IgD-negative memory B cell (primary cell): ENCODE measurements around the gene ROBO1. TPM values are rescaled to one million over a fixed set of nuclear protein-coding genes. Genes with fewer than 3 reads are reported as not detected.

Source experiments
- H3K27ac Mint-ChIP-seq, 3 donors: one replicate each; pipeline ENCODE4 v1.8.0; 2020 to 2022; ENCODE audit warnings: mild to moderate bottlenecking in 3 of 3, mixed read lengths in 3 of 3, moderate library complexity in 1 of 3
- H3K27me3 Mint-ChIP-seq: one replicate; pipeline ENCODE4 v1.8.0; 2021; ENCODE audit warnings: mixed read lengths
- H3K36me3 Mint-ChIP-seq: one replicate; pipeline ENCODE4 v1.8.0; 2020; ENCODE audit warnings: mild to moderate bottlenecking, mixed read lengths
- H3K4me1 Mint-ChIP-seq, 3 donors: one replicate each; pipeline ENCODE4 v1.8.0; 2020 to 2022; ENCODE audit warnings: mixed read lengths in 3 of 3, mild to moderate bottlenecking in 1 of 3
- H3K4me3 Mint-ChIP-seq, 4 donors: one replicate each; pipeline ENCODE4 v1.8.0; 2020 to 2022; ENCODE audit warnings: mild to moderate bottlenecking in 4 of 4, mixed read lengths in 4 of 4, moderate library complexity in 3 of 4
- H3K9me3 Mint-ChIP-seq, 3 donors: one replicate each; pipeline ENCODE4 v1.8.0; 2020 to 2021; ENCODE audit warnings: mixed read lengths in 3 of 3, mild to moderate bottlenecking in 1 of 3
- polyA plus RNA-seq: library from polyadenylated mRNA; unstranded; fragments of 300-500 nt; fragmentation: Illumina TruSeq; gene quantifications from one replicate; pipeline ENCODE4 v1.2.3, GENCODE V29; 2021

The ROBO1 gene
- polyA plus RNA-seq, 1 donor from 2014 or later: 2.3 TPM

DNA sequence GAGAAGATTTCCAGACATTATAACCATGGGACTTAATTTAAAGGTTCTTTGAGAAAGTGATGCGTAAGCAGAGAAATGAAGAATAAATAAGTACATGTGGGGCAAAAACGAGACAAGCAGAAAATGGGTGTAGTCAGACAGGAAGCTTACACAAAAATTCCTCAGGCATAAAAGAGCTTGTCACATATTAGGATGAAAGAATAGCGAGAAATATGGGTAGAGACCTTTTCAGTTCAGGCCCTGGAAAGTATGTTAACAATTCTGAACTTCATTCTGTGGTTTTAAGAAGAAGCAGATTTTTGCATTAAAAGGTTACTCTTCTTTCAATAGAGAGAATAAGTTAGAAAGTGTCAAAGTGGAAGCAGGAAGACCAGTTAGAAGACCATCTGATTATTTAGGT, 352.4 kb downstream of the ROBO1 start:
- no peaks in the 10 kb centered on the region for H3K27me3 Mint-ChIP-seq
- H3K9me3 Mint-ChIP-seq: peaks cover 4 to 8% (median 6%) of the 10 kb centered on the region in 3 donors
- H3K27ac Mint-ChIP-seq: no peak overlapping the region
- H3K4me3 Mint-ChIP-seq: no peak overlapping the region
- peaks cover 0 to 2% (median 0%) of the 10 kb centered on the region in 3 donors for H3K4me1 Mint-ChIP-seq
- H3K36me3 Mint-ChIP-seq: peaks cover 2% of the 10 kb centered on the region

DNA sequence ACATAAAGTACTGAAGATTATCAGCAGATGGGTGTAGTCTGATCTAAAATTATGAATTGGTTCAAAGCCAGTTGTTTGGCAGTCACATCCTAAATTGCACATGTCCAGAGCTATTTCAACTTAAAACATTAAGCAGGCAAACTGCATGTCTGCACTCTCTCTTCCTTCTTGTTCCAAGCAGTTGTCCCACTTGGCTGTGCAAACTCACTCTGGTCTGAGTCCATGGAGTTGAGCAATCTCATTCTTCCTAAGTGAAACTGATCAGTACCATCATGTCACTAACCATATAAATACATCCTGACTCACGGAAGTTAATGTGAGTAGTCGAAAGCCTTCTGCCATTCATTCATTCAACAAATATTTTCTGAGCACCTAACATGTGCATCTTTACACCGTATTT, 353.0 kb downstream of the ROBO1 start:
- peaks cover 0 to 2% (median 0%) of the 10 kb centered on the region in 3 donors for H3K4me1 Mint-ChIP-seq
- H3K9me3 Mint-ChIP-seq: peaks cover 4 to 6% (median 5%) of the 10 kb centered on the region in 3 donors
- no peaks in the 10 kb centered on the region for H3K27me3 Mint-ChIP-seq
- H3K27ac Mint-ChIP-seq: no peak overlapping the region
- H3K4me3 Mint-ChIP-seq: no peak overlapping the region
- H3K36me3 Mint-ChIP-seq: peaks cover 2% of the 10 kb centered on the region

DNA sequence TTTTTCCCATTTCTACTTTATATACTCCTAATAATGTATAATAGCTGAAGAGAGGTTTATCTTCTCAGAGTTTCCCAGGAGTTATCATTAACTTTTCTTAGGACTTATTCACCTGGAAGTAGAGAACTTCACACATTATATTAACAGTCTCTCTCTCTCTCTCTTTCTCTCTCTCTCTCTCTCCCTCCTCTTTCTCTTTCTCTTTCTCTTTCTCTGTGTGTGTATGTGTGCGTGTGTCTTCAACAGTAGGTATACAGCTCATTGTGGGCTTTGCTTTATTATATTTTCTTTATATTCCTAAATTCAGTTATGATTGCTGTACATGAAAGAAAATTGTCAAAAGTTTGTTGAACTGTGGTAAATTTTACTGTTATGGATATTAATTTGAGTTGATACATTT, 353.8 kb downstream of the ROBO1 start:
- Mint-ChIP-seq H3K36me3 (peaks cover 2% of the 10 kb centered on the region), H3K27ac (no peak overlapping the region), H3K4me1 (peaks cover 0 to 2% (median 0%) of the 10 kb centered on the region in 3 donors), H3K9me3 (peaks cover 2 to 6% (median 4%) of the 10 kb centered on the region in 3 donors), H3K4me3 (no peak overlapping the region), H3K27me3 (no peaks in the 10 kb centered on the region)

DNA sequence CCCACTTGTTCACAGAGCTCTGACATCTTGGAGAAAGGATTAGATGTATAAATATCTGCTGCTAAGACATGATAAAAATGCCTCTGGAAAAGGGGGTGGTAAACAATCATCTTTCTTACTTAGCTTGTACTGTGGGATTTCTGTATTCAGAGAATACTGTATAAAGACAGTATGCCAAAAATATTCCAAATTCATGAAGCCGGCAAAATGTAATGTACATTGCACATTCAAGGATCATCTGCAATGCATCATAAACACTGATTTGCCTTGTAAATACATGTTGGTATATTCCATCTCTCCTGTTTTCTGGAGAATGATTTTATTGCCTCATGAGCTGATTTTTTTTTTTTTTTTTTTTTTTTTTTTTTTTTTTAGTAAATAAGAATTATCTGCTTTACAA, 355.3 kb downstream of the ROBO1 start:
- peaks cover 2 to 4% (median 3%) of the 10 kb centered on the region in 3 donors for H3K9me3 Mint-ChIP-seq
- no peak overlapping the region for H3K4me3 Mint-ChIP-seq
- no peaks in the 10 kb centered on the region for H3K4me1 Mint-ChIP-seq
- no peak overlapping the region for H3K27ac Mint-ChIP-seq
- H3K27me3 Mint-ChIP-seq: no peaks in the 10 kb centered on the region
- no peaks in the 10 kb centered on the region for H3K36me3 Mint-ChIP-seq

DNA sequence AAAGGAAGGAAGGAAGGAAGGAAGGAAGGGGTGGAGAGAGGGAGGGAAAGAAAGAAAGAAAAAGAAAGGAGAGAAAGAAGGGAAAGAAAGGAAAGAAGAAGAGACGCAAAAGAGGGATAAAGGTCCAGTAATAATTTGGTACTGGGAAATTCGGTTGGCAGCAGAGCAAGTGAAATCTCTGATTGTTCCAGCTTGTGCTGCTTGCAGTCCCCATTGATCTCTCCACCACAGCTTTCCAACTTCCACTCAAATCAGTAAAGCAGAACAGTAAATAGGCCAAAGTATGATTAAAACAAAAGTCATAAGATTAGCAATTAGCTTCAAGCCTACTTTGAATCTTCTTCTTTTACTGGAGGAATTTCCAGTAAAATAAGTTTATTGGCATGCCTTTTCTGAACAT, 357.2 kb downstream of the ROBO1 start:
- peaks cover 2 to 4% (median 3%) of the 10 kb centered on the region in 3 donors for H3K9me3 Mint-ChIP-seq
- no peaks in the 10 kb centered on the region for H3K27me3 Mint-ChIP-seq
- no peaks in the 10 kb centered on the region for H3K36me3 Mint-ChIP-seq

DNA sequence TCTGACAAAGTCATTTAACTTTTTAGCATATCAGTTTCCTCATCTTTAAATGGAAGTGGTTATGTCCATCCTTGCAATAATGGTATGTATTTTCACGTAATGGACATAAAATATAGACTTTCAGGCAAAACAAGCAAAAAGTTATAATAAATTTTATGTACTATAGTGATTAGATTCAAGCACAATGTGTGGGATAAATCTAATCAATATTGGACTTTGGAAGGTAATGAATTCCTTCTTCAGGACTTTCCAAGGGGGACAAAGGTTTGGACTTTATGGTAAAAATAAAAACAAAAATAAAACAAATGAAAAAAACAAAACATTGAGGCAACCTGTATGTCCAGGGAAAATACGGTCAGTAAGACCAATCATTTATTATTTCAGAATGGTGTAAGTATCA, 357.7 kb downstream of the ROBO1 start:
- no peak overlapping the region for H3K27ac Mint-ChIP-seq
- no peak overlapping the region for H3K4me3 Mint-ChIP-seq
- H3K27me3 Mint-ChIP-seq: no peaks in the 10 kb centered on the region
- H3K36me3 Mint-ChIP-seq: no peaks in the 10 kb centered on the region
- H3K4me1 Mint-ChIP-seq: no peaks in the 10 kb centered on the region
- peaks cover 2 to 4% (median 3%) of the 10 kb centered on the region in 3 donors for H3K9me3 Mint-ChIP-seq

More for the DNA sequence above, 357.2 kb downstream of the ROBO1 start:
- no peak overlapping the region for H3K27ac Mint-ChIP-seq
- H3K4me1 Mint-ChIP-seq: no peaks in the 10 kb centered on the region
- H3K4me3 Mint-ChIP-seq: no peak overlapping the region

DNA sequence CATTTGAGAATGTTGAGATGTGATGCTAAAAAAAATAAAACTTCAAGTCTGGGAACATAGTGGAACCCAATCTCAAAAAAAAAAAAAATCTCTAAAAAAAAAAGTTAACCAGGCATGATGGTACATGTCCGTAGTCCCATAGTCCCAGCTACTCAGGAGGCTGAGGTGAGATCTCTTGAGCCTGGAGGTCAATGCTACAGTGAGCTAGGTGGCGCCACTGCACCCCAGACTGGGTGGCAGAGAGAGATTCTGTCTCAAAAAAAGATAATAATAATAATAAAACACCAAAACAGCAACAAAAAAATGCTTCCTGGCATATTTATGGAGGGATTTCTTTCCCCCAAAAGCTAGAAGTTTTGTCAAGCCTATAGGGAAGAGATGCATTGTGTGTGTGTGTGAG, 361.6 kb downstream of the ROBO1 start:
- no peak overlapping the region for H3K27ac Mint-ChIP-seq
- no peaks in the 10 kb centered on the region for H3K36me3 Mint-ChIP-seq
- peaks cover 2 to 4% (median 3%) of the 10 kb centered on the region in 3 donors for H3K9me3 Mint-ChIP-seq
- no peaks in the 10 kb centered on the region for H3K27me3 Mint-ChIP-seq
- H3K4me3 Mint-ChIP-seq: no peak overlapping the region
- H3K4me1 Mint-ChIP-seq: no peaks in the 10 kb centered on the region

DNA sequence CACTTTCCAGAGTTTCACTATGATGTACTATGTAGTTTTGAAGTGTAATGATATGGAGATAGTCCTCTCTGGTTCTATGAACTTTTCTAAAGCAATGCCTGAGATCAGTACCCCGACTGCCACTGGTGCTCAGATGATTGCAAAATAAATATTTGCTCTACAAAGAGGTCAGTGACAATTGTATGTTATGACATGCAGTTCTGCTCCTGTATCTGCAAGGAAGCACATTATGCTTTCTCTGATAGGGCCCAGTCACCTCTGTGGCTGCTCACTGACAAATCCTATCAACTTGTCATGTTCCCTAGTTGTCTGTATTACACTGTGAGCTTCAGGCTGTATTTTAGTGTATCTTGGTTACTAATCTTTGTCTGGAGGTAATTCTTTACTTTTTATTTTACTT, 362.6 kb downstream of the ROBO1 start:
- Mint-ChIP-seq H3K27me3 (no peaks in the 10 kb centered on the region), H3K36me3 (no peaks in the 10 kb centered on the region), H3K4me1 (no peaks in the 10 kb centered on the region), H3K27ac (no peak overlapping the region), H3K9me3 (peaks cover 0 to 2% (median 0%) of the 10 kb centered on the region in 3 donors), H3K4me3 (no peak overlapping the region)

DNA sequence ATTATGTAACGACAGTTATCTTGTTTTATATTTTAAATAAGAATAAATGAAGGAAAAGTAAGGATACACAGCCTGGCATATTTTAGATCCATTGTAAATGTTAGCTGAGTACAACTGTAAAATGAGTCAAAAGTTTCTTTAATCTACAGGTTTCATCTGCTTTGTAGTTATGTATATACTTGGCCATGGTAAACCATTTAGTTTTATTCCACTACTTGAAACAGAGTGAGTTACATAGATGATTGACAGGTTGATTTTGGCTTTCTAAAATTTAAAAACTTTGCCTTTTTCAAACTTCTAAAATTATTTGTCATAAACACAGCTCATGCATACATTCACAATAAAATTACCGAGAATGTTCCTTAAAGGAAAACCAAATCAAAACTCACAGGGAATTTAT, 371.2 kb downstream of the ROBO1 start:
- Mint-ChIP-seq H3K9me3 (peaks cover 2 to 14% (median 2%) of the 10 kb centered on the region in 3 donors), H3K27me3 (no peaks in the 10 kb centered on the region)

DNA sequence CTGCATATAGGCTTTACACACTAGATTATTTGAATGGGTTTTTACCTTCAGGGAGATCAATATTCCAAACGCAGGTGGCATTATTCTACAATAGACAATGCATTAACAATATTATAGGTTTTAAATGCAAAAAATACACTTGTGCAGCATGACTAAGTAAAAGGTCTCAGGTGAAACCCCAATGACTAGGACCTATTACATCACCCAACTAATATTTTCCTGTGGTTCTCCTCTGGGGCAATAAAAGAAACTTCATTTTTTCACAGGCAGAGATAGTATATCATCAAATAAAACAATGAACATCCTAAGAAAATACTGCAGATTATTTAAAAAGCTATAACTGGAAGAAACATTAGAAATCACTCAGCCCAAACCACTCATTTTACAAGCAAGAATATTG, 375.3 kb downstream of the ROBO1 start:
- Mint-ChIP-seq H3K4me1 (no peaks in the 10 kb centered on the region), H3K27ac (no peak overlapping the region), H3K4me3 (no peak overlapping the region)

More for the DNA sequence above, 371.2 kb downstream of the ROBO1 start:
- Mint-ChIP-seq H3K4me1 (no peaks in the 10 kb centered on the region), H3K4me3 (no peak overlapping the region), H3K36me3 (no peaks in the 10 kb centered on the region), H3K27ac (no peak overlapping the region)

DNA sequence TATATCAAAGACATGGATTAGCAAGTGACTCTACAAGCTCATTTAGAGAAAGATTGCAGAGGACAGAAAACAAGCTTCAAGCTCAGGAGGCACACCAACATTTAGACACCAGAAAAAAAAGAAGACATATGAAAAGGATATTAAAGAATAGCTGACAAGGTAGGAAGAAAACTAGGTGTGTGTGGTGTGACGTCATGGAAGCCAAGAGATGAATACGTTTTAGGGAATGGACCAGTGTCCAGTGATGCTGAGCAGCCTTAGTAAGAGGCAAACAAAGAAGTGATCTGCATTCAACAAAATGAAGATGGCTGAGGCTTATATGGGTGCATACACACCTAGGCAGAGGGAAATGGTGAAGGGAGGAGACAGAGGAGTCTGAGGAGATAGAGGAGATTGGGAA, 377.4 kb downstream of the ROBO1 start:
- Mint-ChIP-seq H3K27me3 (no peaks in the 10 kb centered on the region), H3K4me3 (no peak overlapping the region), H3K9me3 (peaks cover 1 to 24% (median 2%) of the 10 kb centered on the region in 3 donors), H3K36me3 (no peaks in the 10 kb centered on the region), H3K4me1 (no peaks in the 10 kb centered on the region), H3K27ac (no peak overlapping the region)

More for the DNA sequence above, 375.3 kb downstream of the ROBO1 start:
- Mint-ChIP-seq H3K27me3 (no peaks in the 10 kb centered on the region), H3K36me3 (no peaks in the 10 kb centered on the region), H3K9me3 (peaks cover 1 to 18% (median 2%) of the 10 kb centered on the region in 3 donors)

DNA sequence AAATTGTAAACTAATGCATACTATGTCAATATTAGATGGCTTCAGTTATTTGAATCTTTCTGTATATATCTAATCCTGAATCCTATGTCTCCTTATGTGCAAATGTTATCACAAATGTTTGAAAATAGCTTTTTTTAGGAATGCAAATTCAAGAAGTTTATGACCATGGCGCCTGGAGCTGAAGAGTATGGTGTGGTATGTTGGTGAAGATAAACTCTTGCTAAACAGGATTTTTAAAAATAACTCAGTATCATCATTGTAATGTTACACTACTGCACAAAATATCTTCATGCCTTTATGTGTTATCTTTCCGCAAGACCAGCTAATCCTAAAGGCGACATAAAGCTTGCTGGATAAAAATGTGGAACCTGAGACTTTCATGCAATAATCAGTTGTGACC, 382.6 kb downstream of the ROBO1 start:
- no peak overlapping the region for H3K4me3 Mint-ChIP-seq
- H3K4me1 Mint-ChIP-seq: no peaks in the 10 kb centered on the region
- no peaks in the 10 kb centered on the region for H3K36me3 Mint-ChIP-seq
- no peak overlapping the region for H3K27ac Mint-ChIP-seq
- no peaks in the 10 kb centered on the region for H3K27me3 Mint-ChIP-seq
- peaks cover 2 to 13% (median 8%) of the 10 kb centered on the region in 3 donors for H3K9me3 Mint-ChIP-seq

DNA sequence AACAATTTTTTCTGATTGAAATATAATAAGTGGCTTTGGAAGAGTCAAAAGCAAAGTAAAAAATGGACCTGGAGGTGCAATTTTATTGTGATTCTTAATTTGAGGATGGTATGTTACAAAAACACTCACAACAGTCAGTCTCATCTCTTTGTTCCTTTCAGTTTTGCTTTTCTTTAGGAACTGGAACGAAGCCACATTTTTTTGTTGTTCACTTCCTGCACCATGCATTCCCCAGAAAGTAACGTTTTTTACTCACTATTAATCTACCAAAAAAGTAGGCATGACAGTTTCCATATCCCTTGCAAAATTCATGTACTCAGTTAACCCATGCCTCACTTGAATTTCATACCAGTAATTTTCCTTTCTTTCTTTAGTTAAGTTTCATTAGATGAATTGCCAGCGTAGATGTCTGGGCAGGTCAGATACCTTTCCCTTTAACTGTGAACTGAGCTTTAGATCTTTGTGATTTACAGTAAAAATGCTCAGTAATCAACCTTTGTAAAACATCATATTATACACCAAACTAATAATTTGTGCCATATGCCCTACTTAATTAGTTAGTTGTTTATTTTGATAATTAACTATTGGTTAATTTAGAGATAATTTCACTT, 384.3 kb downstream of the ROBO1 start:
- Mint-ChIP-seq H3K36me3 (no peaks in the 10 kb centered on the region), H3K9me3 (peaks cover 4 to 10% (median 7%) of the 10 kb centered on the region in 3 donors), H3K4me1 (no peaks in the 10 kb centered on the region), H3K4me3 (no peak overlapping the region), H3K27ac (no peak overlapping the region), H3K27me3 (no peaks in the 10 kb centered on the region)

DNA sequence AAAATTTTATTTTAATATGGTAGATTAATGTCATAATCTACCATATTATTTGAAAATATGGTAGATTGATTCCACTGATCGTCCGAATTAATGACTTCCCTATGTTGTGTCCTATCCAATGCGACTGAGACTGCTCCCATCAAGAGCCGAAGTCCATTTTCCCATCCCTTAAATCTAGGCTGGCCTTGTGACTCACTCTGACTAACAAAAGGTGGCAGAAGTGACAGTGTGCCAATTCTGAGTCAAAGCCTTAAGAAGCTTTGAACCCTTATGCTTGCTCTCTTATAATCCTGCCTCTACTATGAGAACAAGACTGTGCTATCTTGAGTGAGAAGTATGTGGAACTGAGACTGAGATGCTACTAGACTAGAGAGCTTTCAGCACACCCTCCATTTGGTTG, 387.2 kb downstream of the ROBO1 start:
- Mint-ChIP-seq H3K36me3 (no peaks in the 10 kb centered on the region), H3K4me3 (no peak overlapping the region), H3K27ac (no peak overlapping the region), H3K4me1 (no peaks in the 10 kb centered on the region), H3K27me3 (no peaks in the 10 kb centered on the region), H3K9me3 (peaks cover 4 to 10% (median 4%) of the 10 kb centered on the region in 3 donors)

DNA sequence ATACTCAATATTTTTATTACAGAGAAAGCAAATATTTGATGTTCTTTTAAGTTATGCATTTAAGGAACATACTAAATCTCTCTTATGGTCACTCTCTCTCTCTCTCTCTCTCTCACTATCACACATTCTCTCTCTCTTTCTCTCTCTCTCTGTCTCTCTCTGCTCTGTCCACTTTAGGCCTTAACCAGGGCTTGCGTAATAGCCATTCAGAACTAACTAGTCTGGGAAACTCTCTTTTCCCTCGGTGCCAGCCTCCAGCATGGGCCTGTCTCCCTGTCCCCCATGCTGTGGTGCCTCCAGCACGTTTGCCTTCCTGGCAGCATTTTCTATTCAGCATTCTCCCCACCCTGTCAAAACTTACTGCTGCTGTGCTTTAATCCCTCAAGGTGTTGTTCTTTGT, 389.7 kb downstream of the ROBO1 start:
- Mint-ChIP-seq H3K27ac (no peak overlapping the region), H3K27me3 (no peaks in the 10 kb centered on the region), H3K36me3 (no peaks in the 10 kb centered on the region), H3K4me3 (no peak overlapping the region), H3K9me3 (peaks cover 4 to 10% (median 4%) of the 10 kb centered on the region in 3 donors), H3K4me1 (no peaks in the 10 kb centered on the region)

DNA sequence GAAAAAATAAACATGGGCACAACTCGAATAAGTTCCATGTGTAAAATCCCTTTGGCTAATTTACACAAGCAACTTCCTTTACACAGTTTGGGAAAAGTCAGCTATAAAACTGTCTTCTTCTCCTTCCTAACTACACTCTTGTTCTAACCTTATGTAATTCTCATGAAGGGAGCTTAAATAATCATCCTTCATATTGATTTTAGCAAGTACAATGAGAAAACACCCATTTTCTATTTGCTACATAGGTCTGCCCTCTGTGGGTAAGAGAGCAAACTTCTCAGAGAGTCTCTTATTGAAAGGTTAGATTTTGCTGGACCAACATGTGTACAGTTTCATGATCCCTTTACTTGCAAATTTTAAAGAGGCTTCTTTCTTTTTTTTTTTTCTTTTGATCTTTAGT, 398.5 kb downstream of the ROBO1 start:
- H3K4me3 Mint-ChIP-seq: no peak overlapping the region
- no peaks in the 10 kb centered on the region for H3K4me1 Mint-ChIP-seq
- peaks cover 0 to 6% (median 2%) of the 10 kb centered on the region in 3 donors for H3K9me3 Mint-ChIP-seq
- H3K27ac Mint-ChIP-seq: no peak overlapping the region
- H3K27me3 Mint-ChIP-seq: no peaks in the 10 kb centered on the region
- no peaks in the 10 kb centered on the region for H3K36me3 Mint-ChIP-seq
